ENCODE results near the gene HADHA. TPM values are rescaled to one million over a fixed set of nuclear protein-coding genes. Genes with fewer than 3 reads are reported as not detected.
A peak's percentile ranks its signal among the peaks of the same experiment; 100 is the strongest.

HADHA gene
- total RNA-seq, 1 experiment from 2014 or later: 118 TPM

- DNase-seq (ENCODE audit: low spot score) (no peak), ATAC-seq (no peak)
- peaks cover 6% of the 10 kb centered on the region for H3K4me1 Mint-ChIP-seq
- TF ChIP-seq ZNF138 (CRISPR knock-in tag; conservative IDR thresholded peaks at IDR 0.05) (no peak), HMGA2 (CRISPR knock-in tag; IDR thresholded peaks at IDR 0.05) (no peak), EMX1 (CRISPR knock-in tag; IDR thresholded peaks at IDR 0.05) (no peak)
- H3K9me3 Mint-ChIP-seq: no peaks in the 10 kb centered on the region
- ChIA-PET POLR2A (no interaction called here), CTCF (no interaction called here)
- H3K4me3 Mint-ChIP-seq: no peak overlapping the region
- no peak overlapping the region for H3K27ac Mint-ChIP-seq
- H3K36me3 Mint-ChIP-seq: peaks cover 45% of the 10 kb centered on the region
- H3K27me3 Mint-ChIP-seq (ENCODE audit: low read depth): peaks cover 2% of the 10 kb centered on the region; the same call in 1 of the 2 replicates
These were observed 54.1 kb downstream of the HADHA start for GRCh38 chr2:26190369-26190768.

GRCh38 chr2:26189751-26190150, 54.7 kb downstream of the HADHA start:
- CTCF ChIA-PET: no interaction called here
- no peaks in the 10 kb centered on the region for H3K9me3 Mint-ChIP-seq
- ATAC-seq (no peak), DNase-seq (ENCODE audit: low spot score) (no peak)
- peaks cover 5% of the 10 kb centered on the region; the same call in 1 of the 2 replicates for H3K27me3 Mint-ChIP-seq (ENCODE audit: low read depth)
- POLR2A ChIA-PET: no interaction called here
- TF ChIP-seq OVOL2 (CRISPR knock-in tag; IDR thresholded peaks at IDR 0.05; ENCODE audit: borderline replicate concordance) (no peak), ZNF423 (CRISPR knock-in tag; IDR thresholded peaks at IDR 0.05) (no peak), MLX (CRISPR knock-in tag; IDR thresholded peaks at IDR 0.05) (no peak), TEAD4 (CRISPR knock-in tag; IDR thresholded peaks at IDR 0.05) (no peak), RELA (CRISPR knock-in tag; IDR thresholded peaks at IDR 0.05; ENCODE audit: borderline replicate concordance) (no peak), ATF1 (CRISPR knock-in tag; IDR thresholded peaks at IDR 0.05) (no peak), ZBTB43 (CRISPR knock-in tag; IDR thresholded peaks at IDR 0.05) (no peak), ZNF138 (CRISPR knock-in tag; conservative IDR thresholded peaks at IDR 0.05) (no peak), TEAD1 (CRISPR knock-in tag; IDR thresholded peaks at IDR 0.05) (no peak), MXD4 (CRISPR knock-in tag; IDR thresholded peaks at IDR 0.05; ENCODE audit: borderline replicate concordance) (no peak)
- TF ChIP-seq, protein P1, sequence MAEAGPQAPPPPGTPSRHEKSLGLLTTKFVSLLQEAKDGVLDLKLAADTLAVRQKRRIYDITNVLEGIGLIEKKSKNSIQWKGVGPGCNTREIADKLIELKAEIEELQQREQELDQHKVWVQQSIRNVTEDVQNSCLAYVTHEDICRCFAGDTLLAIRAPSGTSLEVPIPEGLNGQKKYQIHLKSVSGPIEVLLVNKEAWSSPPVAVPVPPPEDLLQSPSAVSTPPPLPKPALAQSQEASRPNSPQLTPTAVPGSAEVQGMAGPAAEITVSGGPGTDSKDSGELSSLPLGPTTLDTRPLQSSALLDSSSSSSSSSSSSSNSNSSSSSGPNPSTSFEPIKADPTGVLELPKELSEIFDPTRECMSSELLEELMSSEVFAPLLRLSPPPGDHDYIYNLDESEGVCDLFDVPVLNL (CRISPR knock-in tag; IDR thresholded peaks at IDR 0.05; ENCODE audit: borderline replicate concordance, low read depth): no peak
- peaks cover 6% of the 10 kb centered on the region for H3K4me1 Mint-ChIP-seq
- H3K27ac Mint-ChIP-seq: no peak overlapping the region
- no peak overlapping the region for H3K4me3 Mint-ChIP-seq
- H3K36me3 Mint-ChIP-seq: peaks cover 39% of the 10 kb centered on the region

GRCh38 chr2:26189123-26189522, 55.3 kb downstream of the HADHA start:
- peaks cover 5% of the 10 kb centered on the region for H3K27me3 Mint-ChIP-seq (ENCODE audit: low read depth)
- no peaks in the 10 kb centered on the region for H3K9me3 Mint-ChIP-seq

GRCh38 chr2:26187537-26188104, 56.8 kb downstream of the HADHA start:
- CTCF ChIA-PET: interaction anchor here (1.0 to 1.2 kb wide), 3 partner anchors 14 to 282 kb away, joined by 3 to 4 read pairs (median 3); partner anchors contain the start of gene GAREM2
- Mint-ChIP-seq H3K27ac (no peak overlapping the region), H3K27me3 (ENCODE audit: low read depth) (peaks cover 19% of the 10 kb centered on the region), H3K36me3 (peaks cover 25% of the 10 kb centered on the region), H3K9me3 (no peaks in the 10 kb centered on the region), H3K4me1 (peaks cover 12% of the 10 kb centered on the region), H3K4me3 (no peak overlapping the region)
- no peak for DNase-seq (ENCODE audit: low spot score)
- POLR2A ChIA-PET: no interaction called here
- no peak for TF ChIP-seq KAT7 (CRISPR knock-in tag; IDR thresholded peaks at IDR 0.05; ENCODE audit: borderline replicate concordance)
- no peak for TF ChIP-seq ZNF425 (CRISPR knock-in tag; conservative IDR thresholded peaks at IDR 0.05)
- ATAC-seq: no peak

More at GRCh38 chr2:26189123-26189522, 55.3 kb downstream of the HADHA start:
- peaks cover 6% of the 10 kb centered on the region for H3K4me1 Mint-ChIP-seq
- peaks cover 33% of the 10 kb centered on the region for H3K36me3 Mint-ChIP-seq
- no peak overlapping the region for H3K4me3 Mint-ChIP-seq
- ChIA-PET CTCF (interaction anchor here (0.9 to 1.2 kb wide), 2 partner anchors 11 to 15 kb away, joined by 3 read pairs; no protein-coding TSS in a partner anchor), POLR2A (no interaction called here)
- DNase-seq (ENCODE audit: low spot score) (no peak), ATAC-seq (no peak)
- TF ChIP-seq NR1H2 (CRISPR knock-in tag; IDR thresholded peaks at IDR 0.05) (no peak), FOXP1 (CRISPR knock-in tag; IDR thresholded peaks at IDR 0.05; ENCODE audit: borderline replicate concordance) (no peak), JAZF1 (CRISPR knock-in tag; IDR thresholded peaks at IDR 0.05) (no peak), ZNF416 (CRISPR knock-in tag; IDR thresholded peaks at IDR 0.05) (peak; percentile 61; the same call in 1 of the 2 replicates)
- peak overlapping the region; percentile 66; the same call in 1 of the 2 replicates for H3K27ac Mint-ChIP-seq
